ENCODE measurements around the gene TSHZ1. TPM values are rescaled to one million over a fixed set of nuclear protein-coding genes. Genes with fewer than 3 reads are reported as not detected.

The TSHZ1 gene
- total RNA-seq: 6.6 and 8.1 TPM in 2 replicates

GRCh38 chr18:75210274-75211001 lies at the start of gene TSHZ1:
TSS of gene TSHZ1 (plus strand) at chr18:75210797. CDS start at chr18:75211877, 1,080 bp downstream.

GRCh38 chr18:75209129-75209950 lies 1.3 kb upstream of the TSHZ1 start, which contains the start of gene PTGR3:
TSS of gene PTGR3 (minus strand) at chr18:75209139. CDS start at chr18:75209058, 81 bp downstream.

Other genes starting within 250 kb of the TSHZ1 start
- gene PTGR3, start 1.7 kb upstream of the TSHZ1 start, total RNA-seq: 19.6 and 29.2 TPM in 2 replicates
- not detected in 2 replicates for gene SMIM21, start 216.9 kb downstream of the TSHZ1 start, total RNA-seq